Heart right ventricle (tissue), 16 donors: ENCODE results near the gene TMEM245. TPM values are rescaled to one million over a fixed set of nuclear protein-coding genes. Genes with fewer than 3 reads are reported as not detected.

Experiments used
- ATAC-seq, 8 donors: fragments of 200-7000 bp; cut with Tn5 transposase; one replicate each; pipeline ENCODE4 v1.9.1; 2020; ENCODE audit warnings: mild to moderate bottlenecking in 8 of 8, moderate library complexity in 8 of 8, moderate number of reproducible peaks in 1 of 8
- DNase-seq, 2 donors: peaks; one replicate each; pipeline ENCODE4 v3.0.0-alpha.2; 2020
- H3K27ac ChIP-seq, 10 donors: fragments of 200-600 bp; sonication (generic) in 2 of 10; one replicate each; pipeline versions ENCODE4 v1.5.0 to v1.8.0; 2020 to 2022; ENCODE audit warnings: mild to moderate bottlenecking in 3 of 10
- H3K27me3 ChIP-seq, 7 donors: fragments of 200-600 bp; one replicate each; pipeline ENCODE4 v1.8.0; 2021 to 2022; ENCODE audit warnings: mild to moderate bottlenecking in 2 of 7
- H3K36me3 ChIP-seq, 9 donors: fragments of 200-600 bp; sonication (generic) in 1 of 9; one replicate each; pipeline versions ENCODE4 v1.5.0 to v1.8.0; 2020 to 2022; ENCODE audit warnings: mild to moderate bottlenecking in 2 of 9
- H3K4me1 ChIP-seq, 9 donors: fragments of 200-600 bp; sonication (generic) in 1 of 9; one replicate each; pipeline versions ENCODE4 v1.5.0 to v1.8.0; 2020 to 2022; ENCODE audit warnings: mild to moderate bottlenecking in 4 of 9
- H3K4me3 ChIP-seq, 10 donors: fragments of 200-600 bp; sonication (generic) in 2 of 10; one replicate each; pipeline versions ENCODE4 v1.5.0 to v1.8.0; 2020 to 2022; ENCODE audit warnings: mild to moderate bottlenecking in 7 of 10, moderate library complexity in 2 of 10
- H3K9me3 ChIP-seq, 11 donors: fragments of 200-600 bp in 10 of 11; sonication (generic) in 2 of 11; one replicate each; pipeline versions ENCODE4 v1.5.0 to v1.8.0; 2013 to 2022; ENCODE audit warnings: mild to moderate bottlenecking in 2 of 11, control low read depth in 1 of 11, moderate library complexity in 1 of 11
- WGBS, 2 donors: extraction: QIAGEN DNeasy Blood & Tissue Kit; methylation state at CpG; one replicate each; pipeline ENCODE4 v1.1.7; 2013; ENCODE audit warnings: inconsistent platforms in 1 of 2; 5-methylcytosine and 5-hydroxymethylcytosine counted together
- intact Hi-C, 10 donors: fragments of 100-400 bp; cut with DNase I; formaldehyde crosslinking; loops; one replicate each; pipeline versions ENCODE4 v1.11.1 to v1.14.2; 2022
- polyA plus RNA-seq, 2 donors: library from polyadenylated mRNA; stranded (reverse); fragments of 200-250 nt; gene quantifications; one replicate each; pipeline ENCODE4 v1.2.3, GENCODE V29; 2013
- total RNA-seq, 10 donors: library from RNA; stranded (reverse); fragmentation: NEBNext Ultra II Directional in 3 of 10; extraction: Animal tissue kit (Norgen Biotek cat#: 25700) in 3 of 10; gene quantifications; one replicate each; pipeline versions ENCODE4 v1.2.1 to v1.2.4, GENCODE V29; 2021 to 2023
- TF ChIP-seq, protein P1 (sequence below), 9 donors: fragments of 200-600 bp; sonication (generic) in 2 of 9; IDR thresholded peaks; one replicate each; pipeline versions ENCODE4 v1.5.0 to v1.8.0; 2021 to 2022; ENCODE audit warnings: antibody characterized with exemption in 9 of 9, mild to moderate bottlenecking in 5 of 9, moderate library complexity in 1 of 9
- donor health status: Arrhythmogenic right ventricular cardiomyopathy.
- donor health status: ischemic (EF 13 %, LVEDD 7.1; RV severe dilation, severe dysfunction).
- donor health status: healthy with polysubstance abuse.
- donor health status: DM: no; HTN: yes; CAD: no.
- donor health status: DM: no; HTN: no; CAD: no.
- donor health status: ischemic (EF 25% LVEDD 6.9; RV normal size, moderate dysfunction).
- donor health status: ischemic (EF 25% LVEDD 5.7; RV mildly dilated, moderate dysfunction).
- donor health status: healthy.
- donor health status: DM: yes; HTN: yes; CAD: no.
- donor health status: Ischemic cardiomyopathy.
- donor health status: ischemic (EF 35%, LVEDD 5.7; RV mildly dilated, moderate dysfunction).
- donor health status: nonischemic (EF 11% LVEDD 7.7; RV severe dilation, severe dysfunction).
- donor health status: DM: yes; HTN: yes; CAD: no.
- donor health status: PGD.
- donor health status: ischemic (EF 29% LVEDD 5.4; RV normal size, mild dysfunction).
- donor health status: nonischemic (EF 23%, LVEDD 6.1; RV moderate dilation, normal function).

The TMEM245 gene
- total and polyA plus RNA-seq, 12 donors: 17.0 to 152 (median 96.2) TPM

DNA sequence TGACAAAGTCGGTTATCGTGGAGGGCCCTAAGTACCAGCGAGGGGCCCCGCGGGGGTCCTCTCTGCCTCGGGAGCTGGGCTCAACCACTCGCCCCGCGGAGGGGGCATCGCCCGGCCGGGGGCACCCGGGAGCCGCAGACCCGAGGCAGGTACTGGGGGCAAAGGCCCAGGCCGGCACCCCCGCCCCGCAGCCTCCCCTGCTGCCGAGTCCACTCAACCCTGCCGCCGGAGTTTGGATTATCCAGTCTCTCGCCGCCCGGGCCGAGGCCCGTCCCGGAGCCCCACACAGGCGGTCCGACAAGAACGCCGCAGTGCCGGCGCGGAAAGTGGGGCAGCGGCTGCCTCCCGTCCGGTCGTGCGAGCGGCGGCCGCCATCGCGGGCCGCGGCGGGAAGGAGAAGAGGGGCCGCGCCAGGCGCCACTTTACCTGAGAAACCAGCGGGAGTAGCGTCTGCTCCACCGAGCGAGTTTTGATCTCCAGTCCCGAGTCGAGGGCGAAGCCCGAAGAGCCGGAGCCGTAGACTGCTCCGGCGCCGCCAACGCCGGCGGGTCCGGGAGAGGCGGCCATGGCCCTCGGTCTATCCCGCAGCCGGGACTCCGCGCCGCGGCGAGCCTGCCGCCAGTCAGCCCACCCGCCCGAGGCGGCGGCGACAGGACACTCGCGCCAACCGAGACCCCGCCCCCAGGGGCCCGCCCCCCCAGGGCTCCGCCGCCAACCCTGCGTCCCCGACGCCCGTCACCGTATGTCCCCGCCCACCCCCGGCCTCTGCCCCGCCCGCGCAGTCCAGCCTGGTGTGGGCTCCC, 106.7 kb downstream of the TMEM245 start, which contains the start of gene CTNNAL1:
Gene CTNNAL1 (minus strand): TSS at position 624 of the 803 bp plus-strand sequence. CDS start 57 bp downstream, at position 567.
- peaks cover 4 to 64% (median 44%) of the 10 kb centered on the region in 9 donors for H3K4me1 ChIP-seq

DNA sequence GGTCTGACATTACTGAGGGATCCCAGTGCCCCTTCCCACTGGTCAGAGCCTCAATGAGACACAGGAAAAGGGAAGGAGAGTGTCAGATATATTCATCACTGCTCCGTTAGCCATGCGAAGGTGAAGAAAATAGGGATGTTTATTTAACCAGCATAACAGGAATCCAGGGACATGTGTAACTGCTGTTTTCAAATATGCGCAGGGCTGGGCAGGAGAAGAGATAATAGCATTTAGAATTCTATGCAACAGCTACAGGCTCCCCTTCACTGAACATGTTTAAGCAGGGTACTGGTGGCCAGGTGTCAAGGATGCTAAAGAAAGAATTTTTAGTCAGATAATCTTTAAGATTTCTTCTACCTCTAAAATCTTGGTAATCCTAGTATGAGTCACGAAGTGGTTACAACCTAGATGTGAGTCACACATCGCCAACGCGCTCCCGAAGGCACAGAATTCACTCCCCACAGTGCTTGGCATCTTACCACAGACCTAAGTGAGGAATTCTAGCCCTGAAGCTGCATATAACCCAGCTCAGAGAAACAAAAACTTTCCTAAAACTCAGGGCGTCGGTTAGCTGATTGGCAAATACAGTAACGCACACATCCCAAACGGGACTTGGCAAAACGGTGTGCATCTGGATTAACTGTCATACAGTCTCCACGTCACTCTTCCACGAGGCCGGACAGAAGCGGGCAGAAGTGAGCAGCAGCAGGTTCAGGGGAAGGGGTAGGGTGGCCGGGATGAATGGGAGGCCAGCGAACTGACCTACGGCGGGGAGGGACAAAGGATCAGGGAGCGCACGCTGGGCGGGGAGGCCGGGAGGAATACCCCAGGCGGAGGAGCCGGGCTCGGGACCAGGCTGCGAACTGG, 107.5 kb downstream of the TMEM245 start:
- Histone ChIP-seq H3K9me3 (no peaks in the 10 kb centered on the region), H3K4me1 (peaks cover 4 to 61% (median 38%) of the 10 kb centered on the region in 9 donors), H3K27ac (peak overlapping the region; percentile 41 to 97 (median 94)), H3K27me3 (no peaks in the 10 kb centered on the region), H3K4me3 (peak overlapping the region; percentile 55 to 93 (median 86)), H3K36me3 (no peaks in the 10 kb centered on the region)
- intact Hi-C loops: loop anchor here in 5 of 10 donors (5.0 to 10.0 kb wide), 5 partner anchors 40 to 103 kb away; partner anchors contain the start of genes ABITRAM (in 2 of the 5), ELP1 (in 2 of the 5) and TMEM245 (in 2 of the 5)
- TF ChIP-seq, protein P1, sequence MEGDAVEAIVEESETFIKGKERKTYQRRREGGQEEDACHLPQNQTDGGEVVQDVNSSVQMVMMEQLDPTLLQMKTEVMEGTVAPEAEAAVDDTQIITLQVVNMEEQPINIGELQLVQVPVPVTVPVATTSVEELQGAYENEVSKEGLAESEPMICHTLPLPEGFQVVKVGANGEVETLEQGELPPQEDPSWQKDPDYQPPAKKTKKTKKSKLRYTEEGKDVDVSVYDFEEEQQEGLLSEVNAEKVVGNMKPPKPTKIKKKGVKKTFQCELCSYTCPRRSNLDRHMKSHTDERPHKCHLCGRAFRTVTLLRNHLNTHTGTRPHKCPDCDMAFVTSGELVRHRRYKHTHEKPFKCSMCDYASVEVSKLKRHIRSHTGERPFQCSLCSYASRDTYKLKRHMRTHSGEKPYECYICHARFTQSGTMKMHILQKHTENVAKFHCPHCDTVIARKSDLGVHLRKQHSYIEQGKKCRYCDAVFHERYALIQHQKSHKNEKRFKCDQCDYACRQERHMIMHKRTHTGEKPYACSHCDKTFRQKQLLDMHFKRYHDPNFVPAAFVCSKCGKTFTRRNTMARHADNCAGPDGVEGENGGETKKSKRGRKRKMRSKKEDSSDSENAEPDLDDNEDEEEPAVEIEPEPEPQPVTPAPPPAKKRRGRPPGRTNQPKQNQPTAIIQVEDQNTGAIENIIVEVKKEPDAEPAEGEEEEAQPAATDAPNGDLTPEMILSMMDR (IDR thresholded peaks at IDR 0.05): no peak
- ATAC-seq (peak; percentile 14 to 60 (median 35)), DNase-seq (peak; percentile 19 to 35)
- 3 to 4% methylated on average over 28 to 29 of the region's 29 CpGs for WGBS, 2 donors

More for the DNA sequence above, 106.7 kb downstream of the TMEM245 start, which contains the start of gene CTNNAL1:
- H3K4me3 ChIP-seq: peak within 1 kb of the TSS; percentile 55 to 93 (median 86)
- DNase-seq: peak; percentile 95 to 98
- 0% methylated on average over 84 to 99 of the region's 99 CpGs for WGBS, 2 donors
- no peaks in the 10 kb centered on the region for H3K27me3 ChIP-seq
- H3K9me3 ChIP-seq: no peaks in the 10 kb centered on the region
- peak; percentile 97 to 98 (median 97) for ATAC-seq
- intact Hi-C loops: loop anchor here in 5 of 10 donors (5.0 to 10.0 kb wide), 5 partner anchors 41 to 102 kb away; partner anchors contain the start of genes ABITRAM (in 2 of the 5), ELP1 (in 2 of the 5) and TMEM245 (in 2 of the 5)
- TF ChIP-seq, protein P1 (IDR thresholded peaks at IDR 0.05): no peak
- H3K36me3 ChIP-seq: no peaks in the 10 kb centered on the region
- peak within 1 kb of the TSS; percentile 41 to 97 (median 94) for H3K27ac ChIP-seq

DNA sequence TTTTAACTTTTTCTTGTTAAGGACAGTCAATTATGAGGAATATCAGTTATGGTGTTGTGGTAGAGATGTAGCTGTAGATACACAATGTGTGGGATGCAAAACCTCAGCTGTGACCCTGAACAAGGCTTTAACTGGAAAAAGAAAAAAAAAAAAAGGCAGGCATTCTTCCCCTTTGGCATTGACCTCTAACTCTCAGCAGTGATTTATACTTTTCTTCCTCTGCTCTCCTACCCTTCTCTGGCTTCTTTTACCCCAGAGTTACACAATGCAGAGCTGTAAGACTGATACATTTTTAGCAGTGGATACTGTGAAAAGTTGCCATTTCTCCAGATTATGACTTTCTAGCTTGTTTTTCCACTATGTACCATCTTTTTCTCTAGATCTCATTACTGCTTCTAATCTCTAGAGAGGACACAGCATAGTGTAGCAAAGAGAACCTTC, 108.5 kb downstream of the TMEM245 start:
- intact Hi-C loops: loop anchor here in 5 of 10 donors (5.0 to 10.0 kb wide), 5 partner anchors 39 to 104 kb away; partner anchors contain the start of genes ABITRAM (in 2 of the 5), ELP1 (in 2 of the 5) and TMEM245 (in 2 of the 5)
- peak overlapping the region in 6 of 10 donors; percentile 85 to 93 (median 90) for H3K4me3 ChIP-seq
- ATAC-seq (no peak), DNase-seq (no peak)
- H3K9me3 ChIP-seq: no peaks in the 10 kb centered on the region
- no peaks in the 10 kb centered on the region for H3K27me3 ChIP-seq
- TF ChIP-seq, protein P1 (IDR thresholded peaks at IDR 0.05): no peak
- H3K36me3 ChIP-seq: no peaks in the 10 kb centered on the region
- H3K27ac ChIP-seq: peak overlapping the region in 9 of 10 donors; percentile 3 to 97 (median 94)
- H3K4me1 ChIP-seq: peaks cover 9 to 64% (median 43%) of the 10 kb centered on the region in 9 donors
